Spleen (tissue), 7 donors: ENCODE data around the gene ARPIN.

Source experiments
- POLR2A ChIP-seq, 3 donors: fragments of 450-650 bp; IDR thresholded peaks; one replicate each; pipeline ENCODE4 v1.5.1; 2017; ENCODE audit warnings: antibody characterized with exemption in 3 of 3, mild to moderate bottlenecking in 1 of 3
- POLR2AphosphoS5 ChIP-seq, 3 donors: sonication (generic); formaldehyde crosslinking; IDR thresholded peaks; one replicate each; pipeline ENCODE4 v1.5.1; 2017; ENCODE audit warnings: antibody characterized with exemption in 3 of 3
- TF ChIP-seq, protein P1 (sequence below), 11 experiments: fragments of 200-600 bp in 7 of 11; fragments of 450-650 bp in 4 of 11; sonication (generic) in 4 of 11; IDR thresholded peaks in 8 of 11; conservative IDR thresholded peaks in 3 of 11; 1 replicate in 7 of 11; 2 replicates in 4 of 11; pipeline versions ENCODE4 v1.4.0 to v1.8.0; 2016 to 2021; ENCODE audit warnings: antibody characterized with exemption in 11 of 11, inconsistent platforms in 4 of 11, mild to moderate bottlenecking in 1 of 11
- donor health status: DM: no; HTN: no; CAD: no; lungs with moderate emphysema.
- donor health status: DM: no; HTN: no; CAD: no.
- donor health status: DM: no; HTN: no; CAD: no.

DNA sequence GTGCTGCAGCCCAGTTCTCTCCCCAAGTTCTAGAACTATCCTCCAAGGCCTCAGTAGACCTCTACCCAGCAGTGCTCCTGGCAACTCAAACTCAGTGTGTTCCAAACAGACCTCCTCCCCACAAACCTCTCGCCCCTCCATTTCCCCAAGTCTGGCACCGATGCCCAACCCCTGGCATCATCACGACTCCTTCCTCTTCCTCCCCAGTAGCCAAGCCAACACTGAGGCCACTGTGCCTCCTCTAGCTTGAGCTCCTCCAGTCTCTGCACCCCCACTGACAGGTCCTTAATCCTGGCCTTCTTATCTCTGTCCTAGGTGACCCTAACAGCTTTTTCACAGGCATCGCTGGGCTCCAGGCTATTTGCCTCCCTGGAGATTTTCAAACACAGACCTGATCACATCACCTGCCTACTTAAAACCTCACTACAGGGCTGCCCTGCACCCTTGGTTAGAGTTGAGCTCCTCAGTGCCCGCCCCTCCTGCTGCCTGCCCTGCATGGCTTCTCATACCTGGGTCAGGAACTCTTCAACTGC, 6.8 kb downstream of the ARPIN start:
- TF ChIP-seq POLR2A (IDR thresholded peaks at IDR 0.05) (no peak), POLR2AphosphoS5 (IDR thresholded peaks at IDR 0.05) (no peak)
- TF ChIP-seq, protein P1, sequence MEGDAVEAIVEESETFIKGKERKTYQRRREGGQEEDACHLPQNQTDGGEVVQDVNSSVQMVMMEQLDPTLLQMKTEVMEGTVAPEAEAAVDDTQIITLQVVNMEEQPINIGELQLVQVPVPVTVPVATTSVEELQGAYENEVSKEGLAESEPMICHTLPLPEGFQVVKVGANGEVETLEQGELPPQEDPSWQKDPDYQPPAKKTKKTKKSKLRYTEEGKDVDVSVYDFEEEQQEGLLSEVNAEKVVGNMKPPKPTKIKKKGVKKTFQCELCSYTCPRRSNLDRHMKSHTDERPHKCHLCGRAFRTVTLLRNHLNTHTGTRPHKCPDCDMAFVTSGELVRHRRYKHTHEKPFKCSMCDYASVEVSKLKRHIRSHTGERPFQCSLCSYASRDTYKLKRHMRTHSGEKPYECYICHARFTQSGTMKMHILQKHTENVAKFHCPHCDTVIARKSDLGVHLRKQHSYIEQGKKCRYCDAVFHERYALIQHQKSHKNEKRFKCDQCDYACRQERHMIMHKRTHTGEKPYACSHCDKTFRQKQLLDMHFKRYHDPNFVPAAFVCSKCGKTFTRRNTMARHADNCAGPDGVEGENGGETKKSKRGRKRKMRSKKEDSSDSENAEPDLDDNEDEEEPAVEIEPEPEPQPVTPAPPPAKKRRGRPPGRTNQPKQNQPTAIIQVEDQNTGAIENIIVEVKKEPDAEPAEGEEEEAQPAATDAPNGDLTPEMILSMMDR (IDR thresholded peaks at IDR 0.05 in 8 of 11, conservative IDR thresholded peaks at IDR 0.05 in 3 of 11): no peak
